Hematopoietic multipotent progenitor cell treated with erythropoietin and hydrocortisone succinate and interleukin-3 and kit ligand, for 6 days (in vitro differentiated cells): Measurements from ENCODE around the gene PRR30.
A peak's percentile ranks its signal among the peaks of the same experiment; 100 is the strongest.

Experiments used
- DNase-seq: peaks from one replicate; pipeline ENCODE4 v3.0.0-alpha.2; 2015

PRR30 gene

GRCh38 chr2:27095745-27096651 lies 43.2 kb downstream of the PRR30 start:
- DNase-seq: peak; percentile 88

DNA sequence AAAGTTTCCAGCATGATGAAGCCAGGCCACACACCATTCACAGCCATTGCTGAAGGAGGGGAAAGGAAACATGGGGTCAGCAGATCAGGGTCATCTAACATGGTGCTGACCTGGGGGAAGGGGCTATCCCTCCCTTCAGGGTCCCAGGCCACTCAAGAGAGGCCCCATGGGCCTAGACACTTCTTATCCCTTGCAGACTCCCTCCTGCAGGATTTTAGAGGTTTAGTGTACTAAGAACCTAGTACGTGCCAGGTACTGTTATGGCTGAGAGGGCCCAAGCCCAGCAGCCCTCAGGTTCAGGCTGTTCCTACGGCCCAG lies 43.8 kb downstream of the PRR30 start:
- no peak for DNase-seq

DNA sequence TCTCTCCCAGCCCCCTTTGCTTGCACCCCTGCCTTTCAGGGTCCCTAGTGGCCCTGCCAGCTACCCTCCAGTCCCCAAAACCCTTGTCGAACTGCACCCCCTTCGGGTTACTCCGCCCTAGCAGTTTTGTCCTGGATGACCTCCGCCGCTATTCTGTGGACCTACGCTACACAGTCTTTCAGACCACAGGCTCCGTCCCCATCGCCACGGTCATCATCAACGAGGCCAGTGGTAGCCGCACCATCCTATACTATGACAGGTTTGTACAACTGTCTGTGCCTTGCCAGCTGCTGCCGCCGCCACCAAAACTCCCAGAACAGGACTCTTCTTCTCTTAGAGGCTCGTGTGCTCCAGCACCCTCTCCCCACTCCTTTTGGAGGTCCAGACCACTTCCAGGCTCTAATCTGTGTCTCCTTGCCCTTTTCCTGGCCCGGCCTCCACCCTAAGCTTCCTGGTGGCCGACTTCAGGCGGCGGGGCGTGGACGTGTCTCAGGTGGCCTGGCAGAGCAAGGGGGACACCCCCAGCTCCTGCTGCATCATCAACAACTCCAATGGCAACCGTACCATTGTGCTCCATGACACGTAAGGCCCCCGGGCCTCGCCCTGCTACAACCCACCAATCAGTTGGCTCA lies 44.7 kb downstream of the PRR30 start:
- no peak for DNase-seq

DNA sequence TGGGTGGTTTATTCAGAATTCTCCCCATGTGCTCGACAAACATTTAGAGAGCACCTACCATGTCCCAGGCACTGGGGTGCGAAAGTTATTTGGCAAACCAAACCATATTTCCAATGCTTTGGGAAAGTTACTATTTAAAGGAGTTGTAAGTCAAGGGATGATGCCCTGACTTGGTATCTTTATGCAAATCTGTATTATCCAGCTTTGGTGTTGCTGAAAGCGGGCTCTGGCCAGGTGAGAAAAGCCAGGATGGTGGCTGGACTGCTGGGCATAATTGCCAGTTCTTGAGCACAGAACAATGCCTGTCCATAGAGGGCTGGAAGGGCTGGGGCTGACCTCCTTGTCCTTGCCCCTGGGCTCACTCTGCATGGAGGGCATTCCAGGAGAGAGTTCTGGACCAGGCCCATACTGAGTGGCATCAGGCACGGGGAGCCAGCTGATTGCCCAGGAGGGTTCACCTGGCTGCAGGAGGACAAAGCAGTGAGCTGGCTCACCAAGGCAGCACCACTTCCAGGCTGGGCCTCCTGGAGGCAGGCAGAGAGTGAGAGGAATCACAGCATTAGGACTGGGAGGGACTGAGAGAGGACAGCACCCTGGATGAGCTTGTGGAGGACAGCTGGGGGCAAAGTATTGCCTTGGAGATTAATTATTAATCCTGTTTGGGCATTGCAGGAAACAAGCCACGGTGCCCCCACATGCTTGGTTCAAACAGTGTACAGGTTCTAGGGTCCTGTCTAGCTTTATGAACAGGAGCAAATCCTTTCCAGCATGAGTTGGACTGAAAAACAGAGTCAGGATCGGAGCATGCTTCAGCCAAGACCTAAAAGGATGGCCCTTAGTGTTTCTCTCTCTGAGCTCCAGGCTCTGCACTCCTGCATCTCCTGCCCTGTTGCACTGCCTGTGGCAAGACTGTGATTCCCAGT lies 45.5 kb downstream of the PRR30 start:
- no peak for DNase-seq

DNA sequence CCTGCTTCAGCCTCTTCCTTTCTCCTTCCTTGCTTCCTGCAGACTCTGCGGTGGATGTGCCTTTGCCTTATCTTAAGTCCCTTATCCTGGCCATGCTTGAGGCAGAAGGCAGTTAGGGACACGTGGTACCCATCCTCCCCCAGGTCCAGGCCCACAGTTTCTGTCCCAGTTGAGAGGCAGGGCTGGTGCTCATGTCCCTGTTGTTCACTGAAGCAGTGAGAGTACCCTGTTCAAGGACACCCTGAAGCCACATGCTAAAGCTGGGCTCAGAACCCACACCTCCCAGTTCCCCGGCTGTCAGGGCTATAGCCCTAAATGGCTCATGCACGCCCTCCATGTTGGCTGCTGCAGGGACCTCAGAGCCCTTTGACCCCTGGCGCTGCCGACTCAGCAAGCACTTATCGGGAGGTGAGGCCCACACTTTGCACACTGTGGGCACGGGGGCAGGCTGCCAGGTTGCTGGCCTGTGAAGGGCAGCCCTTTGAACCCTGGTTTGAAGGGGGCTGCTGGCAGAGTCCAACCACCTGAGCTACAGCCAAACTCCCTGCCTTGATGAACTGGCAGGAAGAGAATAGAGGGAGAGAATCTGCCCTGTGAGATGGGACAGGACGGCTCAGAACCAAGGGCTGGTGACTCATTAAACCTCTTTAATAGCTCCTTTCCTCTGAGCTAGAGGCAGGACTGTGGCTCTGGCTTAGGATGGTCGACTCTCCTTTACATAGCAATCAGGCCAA lies 46.3 kb downstream of the PRR30 start:
- DNase-seq: peak; percentile 61

GRCh38 chr2:27091746-27092695 lies 47.2 kb downstream of the PRR30 start:
- no peak for DNase-seq

GRCh38 chr2:27089111-27089954 lies 49.9 kb downstream of the PRR30 start:
- no peak for DNase-seq

- DNase-seq: peak; percentile 84
Measured at GRCh38 chr2:27088634-27089033, 50.6 kb downstream of the PRR30 start.

- no peak for DNase-seq
Measured at GRCh38 chr2:27087823-27088410, 51.3 kb downstream of the PRR30 start.
